Activated naive CD8-positive, alpha-beta T cell treated with anti-CD3 and anti-CD28 coated beads, Interleukin-2, amount 50 U/mL, for 16 hours (primary cell): ENCODE measurements around the gene ELAVL3.
"Not testable (repeated sequence)": the region's sequence is repeated elsewhere in the genome, so short reads cannot be mapped to it uniquely, and the experiment has no call there.

ENCODE experiments used
- DNase-seq: peaks from one replicate; pipeline ENCODE4 v3.0.0-alpha.2; 2020; ENCODE audit warnings: low read depth, low spot score

The ELAVL3 gene

GRCh38 chr19:11406703-11407236 is 74.1 kb downstream of the ELAVL3 start:
- DNase-seq = not testable (repeated sequence)

- peak; percentile 14 for DNase-seq
Observed at GRCh38 chr19:11405846-11406643, 74.8 kb downstream of the ELAVL3 start.

GRCh38 chr19:11404588-11405222 is 76.1 kb downstream of the ELAVL3 start:
- DNase-seq = no peak

GRCh38 chr19:11401808-11402543 is 78.9 kb downstream of the ELAVL3 start:
- no peak for DNase-seq
